NOMO-1 treated with dmso at 0.1 percent for 144 hours (cell line): Measurements from ENCODE around the gene MT4.

Experiments used
- DNase-seq: peaks from one replicate; lab custom pipeline; 2025; ENCODE audit not compliant: unreplicated experiment; lab: John Stamatoyannopoulos, UW

MT4 gene

DNA sequence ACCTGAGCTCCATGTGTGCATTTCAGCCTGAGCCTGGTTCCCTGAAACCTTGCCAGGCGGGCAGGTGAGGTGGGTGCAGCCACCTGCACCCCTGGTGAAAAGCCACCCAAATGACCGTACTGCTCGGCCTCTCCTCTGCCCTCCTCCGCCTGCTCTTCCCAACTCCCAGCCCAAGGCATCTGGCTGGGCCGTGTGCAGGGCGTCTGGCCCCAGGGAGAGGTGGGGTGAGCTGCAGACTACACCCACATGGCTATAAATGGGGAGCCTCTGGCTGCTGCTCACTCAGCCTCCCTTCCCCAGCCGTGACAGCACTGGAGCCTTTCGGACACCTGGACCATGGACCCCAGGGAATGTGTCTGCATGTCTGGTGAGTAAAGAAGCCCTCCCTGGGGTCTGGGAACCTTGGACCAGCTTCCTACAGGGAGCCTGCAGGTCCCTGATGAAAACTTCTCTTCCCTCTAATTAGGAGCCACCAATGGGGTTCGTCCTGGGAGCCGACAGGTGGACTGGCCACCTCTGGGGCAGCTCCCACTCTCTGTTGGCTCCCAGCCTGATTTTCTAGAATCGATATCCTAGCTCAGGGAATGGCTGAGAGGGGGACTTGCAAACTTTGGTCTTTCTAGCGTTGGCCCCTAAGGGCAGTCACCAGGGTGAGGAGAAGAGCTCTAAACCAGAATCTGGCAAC, at the start of gene MT4:
TSS of gene MT4 (plus strand) at position 281 of the 685 bp plus-strand sequence. CDS start at position 337, 56 bp downstream.
- DNase-seq = no peak

- no peak for DNase-seq
Observed at GRCh38 chr16:56515665-56516064, 49.2 kb upstream of the MT4 start.

DNA sequence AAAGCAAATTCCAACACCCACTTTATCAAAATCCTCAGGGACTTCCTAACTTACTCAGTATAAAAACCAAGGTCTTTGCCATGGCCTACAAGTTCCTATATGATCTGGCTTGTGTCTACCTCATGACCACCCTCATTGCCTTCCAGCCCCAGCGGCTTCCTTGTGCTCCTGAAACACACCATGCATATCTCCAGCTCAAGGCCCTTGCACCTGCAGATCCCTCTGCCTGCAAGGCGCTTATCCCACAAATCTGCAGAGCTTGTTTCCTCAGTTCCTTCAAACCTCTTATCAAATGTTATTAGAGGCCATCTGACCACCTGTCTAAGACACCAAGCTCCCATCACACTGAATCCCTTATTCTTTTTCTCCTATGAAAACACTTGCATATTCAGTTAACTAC, 47.7 kb upstream of the MT4 start:
- no peak for DNase-seq

- DNase-seq = no peak
Observed at GRCh38 chr16:56518425-56518824, 46.4 kb upstream of the MT4 start.

GRCh38 chr16:56519459-56520250, 45.2 kb upstream of the MT4 start, which contains the start of gene BBS2:
TSS of gene BBS2 (minus strand) at chr16:56520024. CDS start at chr16:56519862, 162 bp downstream.
- peak; percentile 69 for DNase-seq

DNA sequence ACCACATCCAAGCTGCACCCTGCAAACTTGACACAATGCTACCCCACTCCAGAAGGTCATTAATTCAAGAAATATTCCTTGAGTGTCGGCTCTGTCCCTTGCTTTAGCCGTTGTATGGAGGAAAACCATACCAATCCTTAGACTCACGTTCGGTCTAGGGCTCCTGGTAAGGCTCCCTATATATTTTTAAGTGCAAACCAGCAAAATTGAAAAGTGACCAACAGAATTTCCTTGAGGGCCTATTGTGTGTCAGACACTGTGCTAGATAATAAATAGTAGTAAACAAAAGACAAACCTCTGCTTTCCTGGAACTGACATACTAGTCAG, 44.7 kb upstream of the MT4 start:
- DNase-seq = no peak

GRCh38 chr16:56525236-56525635, 39.6 kb upstream of the MT4 start:
- DNase-seq = no peak

DNA sequence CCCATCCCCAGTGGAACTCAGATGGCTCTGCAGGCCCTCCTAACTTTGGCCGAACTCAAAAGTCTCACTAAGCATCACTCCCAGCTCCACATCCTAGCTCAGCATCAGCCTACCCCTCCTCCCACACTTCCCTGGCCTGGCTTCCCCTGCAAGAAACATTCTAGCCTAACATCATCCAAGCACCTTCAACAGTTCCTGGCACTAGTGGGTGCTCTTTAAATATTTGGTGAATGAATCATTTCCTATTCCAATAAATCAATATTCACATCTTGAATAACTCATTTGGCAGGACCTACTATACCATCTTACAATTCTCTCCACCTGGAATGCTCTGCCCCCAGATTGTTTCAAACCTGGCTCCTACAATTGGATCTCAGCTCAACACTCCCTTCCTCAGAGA, 34.0 kb upstream of the MT4 start:
- DNase-seq = no peak

- DNase-seq = no peak
Observed at GRCh38 chr16:56532714-56533113, 32.2 kb upstream of the MT4 start.

- DNase-seq = no peak
Observed at GRCh38 chr16:56534847-56535383, 30.0 kb upstream of the MT4 start.

DNA sequence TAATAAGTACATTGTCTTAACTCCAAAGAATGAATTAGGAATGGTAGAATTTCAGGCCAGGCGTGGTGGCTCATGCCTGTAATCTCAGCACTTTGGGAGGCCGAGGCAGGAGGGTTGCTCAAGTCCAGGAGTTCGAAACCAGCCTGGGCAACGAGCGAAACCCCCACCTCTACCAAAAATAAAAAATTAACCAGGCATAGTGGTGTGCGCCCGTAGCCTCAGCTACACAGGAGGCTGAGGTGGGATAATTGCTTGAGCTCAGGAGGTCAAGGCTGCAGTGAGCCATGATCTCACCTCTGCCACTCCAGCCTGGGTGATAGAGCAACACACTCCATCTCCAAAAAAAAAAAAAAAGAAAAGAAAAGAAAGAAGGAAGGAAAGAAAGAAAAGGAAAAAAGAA, 26.5 kb upstream of the MT4 start:
- no peak for DNase-seq

DNA sequence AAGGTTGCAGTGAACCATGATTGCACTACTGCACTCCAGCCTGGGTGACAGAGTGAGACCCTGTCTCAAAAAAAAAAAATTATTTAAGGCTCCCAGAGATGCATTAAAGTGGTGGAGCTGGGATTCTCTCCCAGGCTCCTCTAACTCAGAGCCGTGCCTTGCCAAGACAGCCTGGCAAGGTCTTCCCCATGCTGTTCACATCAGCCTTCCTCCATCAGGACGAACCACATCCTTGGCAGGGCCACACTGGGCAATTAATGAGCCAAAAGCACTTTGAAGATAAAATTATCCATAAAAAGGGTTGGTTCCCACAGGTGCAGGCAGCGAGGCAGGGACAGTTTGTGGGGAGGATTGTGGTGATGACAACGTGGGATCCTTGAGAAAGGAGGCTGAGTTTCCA, 25.2 kb upstream of the MT4 start:
- no peak for DNase-seq

GRCh38 chr16:56542039-56542438, 22.8 kb upstream of the MT4 start:
- no peak for DNase-seq

GRCh38 chr16:56547120-56547948, 17.5 kb upstream of the MT4 start:
- no peak for DNase-seq

GRCh38 chr16:56547949-56548567, 16.8 kb upstream of the MT4 start:
- DNase-seq = no peak

DNA sequence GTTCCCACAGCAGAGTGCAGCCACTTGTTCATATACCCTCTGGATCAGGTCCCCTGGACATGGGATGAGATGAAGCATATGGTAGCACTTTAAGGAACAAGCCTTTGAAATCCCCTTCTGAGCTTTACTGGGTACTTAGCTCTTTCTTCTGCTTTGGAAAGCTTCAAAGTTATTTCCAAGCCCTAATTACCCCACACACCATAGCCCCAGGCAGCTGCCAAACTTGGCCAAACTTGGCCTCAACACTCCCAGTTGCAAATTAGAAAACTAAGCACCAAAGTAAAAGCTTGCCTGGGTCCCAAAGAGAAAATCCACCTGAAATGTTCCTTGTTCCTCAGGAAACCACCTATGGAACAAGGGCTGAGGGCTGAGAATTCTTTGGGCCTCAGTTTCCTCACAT, 15.7 kb upstream of the MT4 start:
- no peak for DNase-seq

GRCh38 chr16:56549744-56550385, 15.0 kb upstream of the MT4 start:
- DNase-seq = no peak

GRCh38 chr16:56551796-56552738, 12.8 kb upstream of the MT4 start:
- DNase-seq = peak; percentile 62

DNA sequence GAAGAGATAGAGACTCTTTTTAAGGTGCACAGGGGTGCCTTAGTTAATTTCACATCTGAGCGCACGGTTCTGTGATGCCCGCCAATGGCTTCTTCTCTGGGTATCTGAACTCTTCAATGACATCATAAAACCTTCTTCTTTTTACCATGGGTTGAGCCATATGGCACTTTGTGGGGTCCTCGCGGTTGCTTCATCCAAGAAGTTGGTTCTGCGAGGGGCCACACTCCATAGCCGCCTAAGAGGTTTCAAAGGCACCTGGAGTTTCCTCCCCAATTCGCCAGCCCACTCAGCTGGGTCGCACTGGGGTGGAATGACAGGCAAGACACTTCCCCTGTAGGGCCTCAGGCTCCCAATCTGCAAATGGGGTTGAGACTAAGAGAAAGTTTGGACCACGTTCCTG, 10.4 kb upstream of the MT4 start:
- no peak for DNase-seq
